ENCODE data around the gene ELF1. TPM values are rescaled to one million over a fixed set of nuclear protein-coding genes. Genes with fewer than 3 reads are reported as not detected.
"Not testable (repeated sequence)": the region's sequence is repeated elsewhere in the genome, so short reads cannot be mapped to it uniquely, and the experiment has no call there.

ELF1 gene
- total RNA-seq, 4 donors from 2014 or later, result 54.6 to 118 (median 98.6) TPM

DNA sequence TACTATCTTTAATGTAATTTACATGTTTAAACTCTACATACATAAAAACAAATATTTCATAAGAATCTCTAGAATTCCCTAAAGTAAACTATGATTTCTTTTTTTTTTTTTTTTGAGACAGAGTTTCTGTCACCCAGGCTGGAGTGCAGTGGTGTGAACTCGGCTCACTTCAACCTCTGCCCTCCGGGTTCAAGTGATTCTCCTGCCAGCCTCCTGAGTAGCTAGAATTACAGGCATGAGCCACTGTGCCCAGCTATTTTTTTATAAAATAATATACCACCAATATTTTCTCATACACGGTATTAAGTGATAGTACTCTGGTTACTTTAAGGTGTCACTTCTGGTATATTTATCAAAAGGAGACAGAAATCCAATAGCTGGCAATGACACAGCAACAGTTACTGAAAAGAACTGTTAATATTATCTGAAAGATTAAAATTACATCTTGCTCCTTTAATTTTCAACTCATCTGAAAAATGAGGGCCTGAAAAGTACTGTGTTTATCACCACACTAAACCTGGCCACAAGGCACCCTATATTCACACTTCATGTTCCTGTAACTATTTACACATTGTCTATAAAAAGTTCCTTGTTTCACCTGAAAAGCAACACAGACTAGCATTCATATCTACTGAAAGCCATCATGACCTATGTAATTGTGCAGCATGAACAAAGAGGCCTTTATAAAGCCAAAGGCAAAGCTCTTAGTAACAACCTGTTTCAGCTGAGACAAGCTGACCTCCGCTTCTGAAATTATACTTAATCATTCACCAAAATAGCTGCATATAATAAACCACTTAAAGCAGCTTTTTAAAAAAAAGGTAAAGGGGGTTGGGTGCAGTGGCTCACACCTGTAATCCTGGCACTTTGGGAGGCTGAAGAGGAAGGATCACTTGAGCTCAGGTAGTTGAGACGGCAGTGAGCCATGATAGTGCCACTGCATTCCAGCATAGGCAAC is 123.6 kb downstream of the ELF1 start:
- Histone ChIP-seq H3K36me3 (no peaks in the 10 kb centered on the region), H3K4me1 (no peaks in the 10 kb centered on the region), H3K27ac (peak overlapping the region in 1 of 4 donors; percentile 28), H3K9me3 (no peaks in the 10 kb centered on the region), H3K27me3 (no peaks in the 10 kb centered on the region), H3K4me3 (no peak overlapping the region)
- TF ChIP-seq, protein P1, sequence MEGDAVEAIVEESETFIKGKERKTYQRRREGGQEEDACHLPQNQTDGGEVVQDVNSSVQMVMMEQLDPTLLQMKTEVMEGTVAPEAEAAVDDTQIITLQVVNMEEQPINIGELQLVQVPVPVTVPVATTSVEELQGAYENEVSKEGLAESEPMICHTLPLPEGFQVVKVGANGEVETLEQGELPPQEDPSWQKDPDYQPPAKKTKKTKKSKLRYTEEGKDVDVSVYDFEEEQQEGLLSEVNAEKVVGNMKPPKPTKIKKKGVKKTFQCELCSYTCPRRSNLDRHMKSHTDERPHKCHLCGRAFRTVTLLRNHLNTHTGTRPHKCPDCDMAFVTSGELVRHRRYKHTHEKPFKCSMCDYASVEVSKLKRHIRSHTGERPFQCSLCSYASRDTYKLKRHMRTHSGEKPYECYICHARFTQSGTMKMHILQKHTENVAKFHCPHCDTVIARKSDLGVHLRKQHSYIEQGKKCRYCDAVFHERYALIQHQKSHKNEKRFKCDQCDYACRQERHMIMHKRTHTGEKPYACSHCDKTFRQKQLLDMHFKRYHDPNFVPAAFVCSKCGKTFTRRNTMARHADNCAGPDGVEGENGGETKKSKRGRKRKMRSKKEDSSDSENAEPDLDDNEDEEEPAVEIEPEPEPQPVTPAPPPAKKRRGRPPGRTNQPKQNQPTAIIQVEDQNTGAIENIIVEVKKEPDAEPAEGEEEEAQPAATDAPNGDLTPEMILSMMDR (IDR thresholded peaks at IDR 0.05), result no peak
- TF ChIP-seq EP300 (IDR thresholded peaks at IDR 0.05) (no peak), POLR2A (IDR thresholded peaks at IDR 0.05) (no peak)
- WGBS, 2 donors, result 51 to 59% methylated on average over 5 of the region's 5 CpGs
- DNase-seq (ENCODE audit: low spot score in 2 of 2), result no peak

DNA sequence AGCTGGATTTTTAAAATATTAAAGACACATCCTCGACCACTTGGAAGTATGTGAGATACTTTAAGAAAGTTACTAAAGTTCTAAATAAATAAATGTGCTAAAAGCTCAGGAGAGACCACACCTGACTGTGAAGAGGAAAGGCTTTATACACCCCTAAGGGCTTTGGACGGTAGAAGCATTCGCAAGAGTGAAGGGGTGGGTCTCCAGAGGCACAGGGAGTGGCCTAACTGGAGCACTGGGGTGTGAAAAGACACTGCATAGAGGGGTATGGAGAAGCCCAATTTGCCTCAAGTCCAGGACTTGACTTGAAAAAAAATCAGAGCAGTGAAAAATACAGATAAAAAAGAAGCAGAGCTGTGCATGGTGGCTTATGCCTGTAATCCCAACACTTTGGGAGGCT is 125.5 kb downstream of the ELF1 start:
- not testable (repeated sequence) for H3K9me3 ChIP-seq; H3K36me3 ChIP-seq; H3K27me3 ChIP-seq; H3K4me1 ChIP-seq; H3K27ac ChIP-seq; DNase-seq (ENCODE audit: low spot score in 2 of 2); H3K4me3 ChIP-seq
- 51 to 73% methylated on average over 3 of the region's 3 CpGs for WGBS, 2 donors

DNA sequence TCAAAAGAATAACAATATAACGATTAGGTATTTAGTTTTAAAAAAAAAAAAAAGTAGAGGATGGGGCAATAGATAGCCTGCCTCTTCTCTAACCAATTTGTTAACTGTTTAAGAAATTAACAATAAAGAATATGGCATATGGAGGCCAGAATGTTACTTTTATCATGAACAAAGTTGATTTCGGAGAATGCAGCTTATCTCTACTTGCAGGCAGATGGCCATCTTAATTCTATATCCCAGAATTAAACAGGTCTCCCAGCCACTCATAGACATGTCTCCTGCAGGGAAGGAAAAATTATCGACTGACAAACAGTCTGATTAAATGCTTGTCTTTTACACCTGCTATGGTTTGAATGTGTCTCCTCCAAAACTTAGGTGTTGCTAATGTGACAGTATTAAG is 133.1 kb downstream of the ELF1 start:
- 89 to 90% methylated on average over 3 of the region's 3 CpGs for WGBS, 2 donors

DNA sequence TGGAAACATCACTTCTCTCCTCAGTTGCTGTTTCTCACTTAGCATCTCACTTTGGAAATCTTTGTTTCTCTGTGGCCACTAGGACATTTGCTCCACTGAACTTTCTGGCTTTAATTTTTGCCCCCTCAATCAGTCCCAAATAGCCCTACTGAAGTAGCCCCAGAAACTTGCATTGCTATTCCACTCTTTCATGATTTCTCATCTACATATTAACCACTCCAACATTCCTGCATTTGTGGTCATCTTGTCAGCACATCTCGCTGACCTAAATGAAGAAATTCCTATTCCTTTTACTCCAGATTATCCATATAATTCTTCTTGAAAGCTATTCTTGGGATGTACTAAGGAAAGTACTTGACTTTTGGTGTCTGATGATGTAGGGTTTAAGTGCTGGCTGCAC is 134.9 kb downstream of the ELF1 start:
- H3K4me3 ChIP-seq; H3K27me3 ChIP-seq; H3K4me1 ChIP-seq; H3K27ac ChIP-seq; DNase-seq (ENCODE audit: low spot score in 2 of 2); H3K9me3 ChIP-seq: not testable (repeated sequence)
- no CpG with 5 or more reads among the region's 1 CpG for WGBS, 2 donors
- peaks cover 0 to 43% (median 0%) of the 10 kb centered on the region in 3 donors for H3K36me3 ChIP-seq

More for the DNA sequence above, 133.1 kb downstream of the ELF1 start:
- no peak for DNase-seq (ENCODE audit: low spot score in 2 of 2)
- no peaks in the 10 kb centered on the region for H3K9me3 ChIP-seq
- TF ChIP-seq EP300 (IDR thresholded peaks at IDR 0.05) (no peak), POLR2A (IDR thresholded peaks at IDR 0.05) (no peak)
- TF ChIP-seq, protein P1 (IDR thresholded peaks at IDR 0.05), result no peak
- H3K36me3 ChIP-seq, result peaks cover 0 to 28% (median 0%) of the 10 kb centered on the region in 3 donors
- no peaks in the 10 kb centered on the region for H3K4me1 ChIP-seq
- no peak overlapping the region for H3K27ac ChIP-seq
- no peak overlapping the region for H3K4me3 ChIP-seq
- no peaks in the 10 kb centered on the region for H3K27me3 ChIP-seq

Other genes with a start within 250 kb of the ELF1 start
- 10 to 100 TPM; 12.2 to 24.3 (median 22.1) TPM for gene MRPS31, start 248.1 kb downstream of the ELF1 start, total RNA-seq
- gene SLC25A15, start 229.7 kb downstream of the ELF1 start, total RNA-seq, result 1 to 10 TPM; 3.1 to 9.4 (median 7.0) TPM
- 10 to 100 TPM; 10.2 to 27.1 (median 15.5) TPM for gene WBP4, start 42.2 kb upstream of the ELF1 start, total RNA-seq
- 10 to 100 TPM in 1 of 4 donors, 1 to 10 TPM in 3; 8.1 to 14.2 (median 9.0) TPM for gene KBTBD6, start 113.5 kb upstream of the ELF1 start, total RNA-seq
- gene KBTBD7, start 175.3 kb upstream of the ELF1 start, total RNA-seq, result 10 to 100 TPM in 2 of 4 donors, 1 to 10 TPM in 2; 4.5 to 11.1 (median 9.3) TPM
- 10 to 100 TPM in 1 of 4 donors, 1 to 10 TPM in 3; 2.5 to 27.3 (median 7.3) TPM for gene MTRF1, start 244.3 kb upstream of the ELF1 start, total RNA-seq

Data from tibial nerve (tissue), 4 donors.